K562 (cell line): ENCODE measurements around the gene IQCN. TPM values are rescaled to one million over a fixed set of nuclear protein-coding genes. Genes with fewer than 3 reads are reported as not detected.

Source experiments
- CHD1 ChIP-seq: fragments of 200-600 bp; sonication (generic); IDR thresholded peaks from one replicate; pipeline ENCODE4 v1.6.1; 2012; ENCODE audit warnings: mild to moderate bottlenecking, moderate library complexity, low read length, inconsistent platforms
- CHD4 ChIP-seq: fragments of 200-600 bp; sonication (generic); IDR thresholded peaks from 3 replicates; pipeline ENCODE4 v1.6.1; 2012; ENCODE audit warnings: low read depth, mild to moderate bottlenecking, mixed read lengths, low read length, inconsistent platforms; ENCODE audit not compliant: insufficient read depth, insufficient replicate concordance, poor library complexity, severe bottlenecking
- CSDE1 ChIP-seq, 2 experiments: fragments of 450-650 bp; IDR thresholded peaks; 2 replicates each; pipeline ENCODE4 v1.6.1; 2016; ENCODE audit warnings: mild to moderate bottlenecking in 1 of 2
- ELK3 ChIP-seq: fragments of 450-650 bp; formaldehyde crosslinking; IDR thresholded peaks from 2 replicates; pipeline ENCODE4 v1.4.0; 2020; ENCODE audit warnings: mild to moderate bottlenecking
- GATAD2A ChIP-seq: fragments of 450-650 bp; IDR thresholded peaks from 2 replicates; pipeline ENCODE4 v1.6.1; 2017
- HBP1 ChIP-seq: fragments of 450-650 bp; formaldehyde crosslinking; IDR thresholded peaks from 2 replicates; pipeline ENCODE4 v1.4.0; 2022; ENCODE audit warnings: missing genetic modification characterization
- HNRNPL ChIP-seq: fragments of 200-400 bp; formaldehyde crosslinking; IDR thresholded peaks from 2 replicates; pipeline ENCODE4 v1.6.1; 2017; ENCODE audit warnings: low read depth, mild to moderate bottlenecking, low read length
- MTA2 ChIP-seq: fragments of 450-650 bp; IDR thresholded peaks from 2 replicates; pipeline ENCODE4 v1.6.1; 2016; ENCODE audit warnings: low read depth
- PHTF2 ChIP-seq: fragments of 250-450 bp; sonication (Bioruptor Pico); IDR thresholded peaks from 2 replicates; pipeline ENCODE4 v1.5.0; 2021; ENCODE audit warnings: mild to moderate bottlenecking
- POLR2G ChIP-seq: fragments of 200-400 bp; formaldehyde crosslinking; IDR thresholded peaks from 2 replicates; pipeline ENCODE4 v1.6.1; 2017; ENCODE audit warnings: low read depth, mild to moderate bottlenecking, antibody characterized with exemption, low read length, moderate library complexity
- POLR2H ChIP-seq: IDR thresholded peaks from 2 replicates; pipeline ENCODE4 v1.6.1; 2016; ENCODE audit warnings: missing genetic modification characterization, low read depth, mild to moderate bottlenecking, control low read depth, missing compliant biosample characterization, moderate library complexity
- SRF ChIP-seq, 2 experiments: fragments of 250-450, 450-650 bp in 1 of 2; sonication (Bioruptor Pico) in 1 of 2; sonication (generic) in 1 of 2; formaldehyde crosslinking; IDR thresholded peaks; 2 replicates each; pipeline versions ENCODE4 v1.5.0 to v1.5.1; 2020 to 2022; ENCODE audit warnings: mild to moderate bottlenecking in 1 of 2, missing genetic modification reagents in 1 of 2
- TAF1 ChIP-seq: IDR thresholded peaks from 2 replicates; pipeline ENCODE4 v1.6.1; 2011; ENCODE audit warnings: mild to moderate bottlenecking, low read length, moderate library complexity; ENCODE audit not compliant: insufficient read depth, control insufficient read depth, severe bottlenecking; ENCODE audit errors: extremely low read depth
- TBP ChIP-seq: optimal IDR thresholded peaks from 2 replicates; pipeline ENCODE3; 2011; ENCODE audit warnings: low read depth, low read length, improper control_type of control experiment
- ZBTB1 ChIP-seq: sonication (generic); formaldehyde crosslinking; IDR thresholded peaks from 2 replicates; pipeline ENCODE4 v1.8.1; 2023; ENCODE audit warnings: missing genetic modification reagents, low read depth, mild to moderate bottlenecking, borderline replicate concordance
- ZBTB17 ChIP-seq: fragments of 450-650 bp; formaldehyde crosslinking; IDR thresholded peaks from 2 replicates; pipeline ENCODE4 v1.4.0; 2020; ENCODE audit warnings: mild to moderate bottlenecking
- ZBTB2 ChIP-seq: fragments of 450-650 bp; IDR thresholded peaks from 2 replicates; pipeline ENCODE4 v1.6.1; 2016; ENCODE audit warnings: antibody characterized with exemption
- ZNF133 ChIP-seq: fragments of 250-450 bp; sonication (Bioruptor Pico); IDR thresholded peaks from 2 replicates; pipeline ENCODE4 v1.4.0; 2020; ENCODE audit warnings: mild to moderate bottlenecking
- ZNF175 ChIP-seq: fragments of 200-800 bp; sonication (Bioruptor generic); IDR thresholded peaks from 2 replicates; pipeline ENCODE4 v1.6.1; 2016; ENCODE audit warnings: low read depth, mild to moderate bottlenecking, missing genetic modification characterization, missing compliant biosample characterization
- ZNF354B ChIP-seq: fragments of 250-450 bp; sonication (Bioruptor Pico); IDR thresholded peaks from 2 replicates; pipeline ENCODE4 v1.4.0; 2020
- ZNF436 ChIP-seq: fragments of 250-450, 450-650 bp; sonication (Bioruptor Pico); formaldehyde crosslinking; IDR thresholded peaks from 2 replicates; pipeline ENCODE4 v1.7.0; 2020; ENCODE audit warnings: mild to moderate bottlenecking
- ZNF449 ChIP-seq: fragments of 250-450 bp; sonication (Bioruptor Pico); IDR thresholded peaks from 2 replicates; pipeline ENCODE4 v1.8.0; 2022; ENCODE audit warnings: moderate library complexity, mild to moderate bottlenecking, inconsistent platforms
- ZNF77 ChIP-seq: fragments of 250-450 bp; sonication (Bioruptor Pico); IDR thresholded peaks from 2 replicates; pipeline ENCODE4 v1.5.0; 2020
- polyA plus RNA-seq, 8 experiments: library from polyadenylated mRNA; depleted of rRNA in 4 of 8; stranded (reverse) in 5 of 8; unstranded in 3 of 8; fragments of >200 nt; fragmentation: Nextera tagmentation in 2 of 8; fragmentation: Illumina TruSeq in 1 of 8; extraction: Ambion mirVana in 2 of 8; extraction: Trizol in 1 of 8; gene quantifications; 2 replicates each; pipeline versions ENCODE4 v1.2.1 to v1.2.3, GENCODE V29; 2011 to 2014; ENCODE audit warnings: inconsistent platforms in 1 of 8, missing spikeins in 1 of 8
- total RNA-seq, 7 experiments: library from RNA; depleted of rRNA in 6 of 7; stranded (reverse); fragments of >200 nt in 6 of 7; fragmentation: Illumina TruSeq in 2 of 7; extraction: Trizol in 2 of 7; gene quantifications; 2 replicates each; pipeline versions ENCODE4 v1.2.1 to v1.2.3, GENCODE V29; 2011 to 2021; ENCODE audit warnings: low replicate concordance in 1 of 7

The IQCN gene
- total and polyA plus RNA-seq, 9 of the 15 experiments (the other 6 are each of a cell fraction or from before 2014, with no cell fraction given): 0.01 to 0.07 (median 0.04) TPM; not detected in 3

- TF ChIP-seq ZNF449 (CRISPR knock-in tag) (peak; percentile 63; the same call in 1 of the 2 replicates), CHD1 (no peak), POLR2H (no peak), HBP1 (CRISPR knock-in tag) (0 out of 2 replicates have a peak, but pooled peaks have one; percentile 8), CSDE1 (IDR thresholded peaks at IDR 0.05) (no peak), ELK3 (no peak), ZNF77 (no peak), SRF (CRISPR knock-in tag; IDR thresholded peaks at IDR 0.05) (no peak), ZBTB1 (CRISPR knock-in tag) (0 out of 2 replicates have a peak, but pooled peaks have one; percentile 29), PHTF2 (CRISPR knock-in tag) (no peak), CHD4 (no peak), ZNF436 (CRISPR knock-in tag) (no peak), HNRNPL (peak; percentile 52; the same call in 1 of the 2 replicates), POLR2G (peak; percentile 66), MTA2 (0 out of 2 replicates have a peak, but pooled peaks have one; percentile 26), GATAD2A (peak; percentile 54; the same call in 1 of the 2 replicates), ZNF354B (CRISPR knock-in tag) (no peak), ZBTB17 (CRISPR knock-in tag) (peak; percentile 62), TAF1 (peak; percentile 29), ZNF175 (CRISPR knock-in tag) (peak; percentile 62), TBP (peak; percentile 30), ZNF133 (CRISPR knock-in tag) (no peak), ZBTB2 (peak; percentile 66; the same call in 1 of the 2 replicates)
Observed at GRCh38 chr19:18317961-18318800, 43.9 kb upstream of the IQCN start (continued).
